GM21576 (cell line): Measurements from ENCODE around the gene PTPRE.
"Not testable (repeated sequence)": the region's sequence is repeated elsewhere in the genome, so short reads cannot be mapped to it uniquely, and the experiment has no call there.

Experiments
- ATAC-seq: cut with Tn5 transposase; IDR thresholded peaks from one replicate; pipeline ENCODE4 v1.9.1; 2021; ENCODE audit warnings: mild to moderate bottlenecking, moderate library complexity; ENCODE audit not compliant: unreplicated experiment

PTPRE gene

DNA sequence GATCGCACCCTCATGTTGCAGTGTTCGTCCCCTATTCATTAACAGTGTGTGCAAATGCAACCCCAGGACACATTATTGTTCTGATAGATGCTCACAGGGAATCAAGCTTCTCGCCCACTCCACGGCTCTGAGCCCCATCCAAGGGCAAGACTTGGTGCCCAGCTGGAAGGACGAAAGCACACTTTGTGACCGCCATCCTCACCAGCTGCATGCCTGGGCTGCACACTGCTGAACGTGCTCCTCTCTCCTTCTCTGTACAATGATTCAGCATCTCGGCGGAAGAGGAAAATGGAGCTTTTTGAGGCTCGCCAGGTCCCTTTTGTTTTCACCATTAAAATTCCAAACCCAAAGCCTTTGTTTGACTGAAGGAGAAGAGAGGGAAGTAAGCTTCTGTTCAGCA is 177.5 kb downstream of the PTPRE start:
- ATAC-seq: no peak

GRCh38 chr10:128084991-128085390 is 178.1 kb downstream of the PTPRE start:
- no peak for ATAC-seq

DNA sequence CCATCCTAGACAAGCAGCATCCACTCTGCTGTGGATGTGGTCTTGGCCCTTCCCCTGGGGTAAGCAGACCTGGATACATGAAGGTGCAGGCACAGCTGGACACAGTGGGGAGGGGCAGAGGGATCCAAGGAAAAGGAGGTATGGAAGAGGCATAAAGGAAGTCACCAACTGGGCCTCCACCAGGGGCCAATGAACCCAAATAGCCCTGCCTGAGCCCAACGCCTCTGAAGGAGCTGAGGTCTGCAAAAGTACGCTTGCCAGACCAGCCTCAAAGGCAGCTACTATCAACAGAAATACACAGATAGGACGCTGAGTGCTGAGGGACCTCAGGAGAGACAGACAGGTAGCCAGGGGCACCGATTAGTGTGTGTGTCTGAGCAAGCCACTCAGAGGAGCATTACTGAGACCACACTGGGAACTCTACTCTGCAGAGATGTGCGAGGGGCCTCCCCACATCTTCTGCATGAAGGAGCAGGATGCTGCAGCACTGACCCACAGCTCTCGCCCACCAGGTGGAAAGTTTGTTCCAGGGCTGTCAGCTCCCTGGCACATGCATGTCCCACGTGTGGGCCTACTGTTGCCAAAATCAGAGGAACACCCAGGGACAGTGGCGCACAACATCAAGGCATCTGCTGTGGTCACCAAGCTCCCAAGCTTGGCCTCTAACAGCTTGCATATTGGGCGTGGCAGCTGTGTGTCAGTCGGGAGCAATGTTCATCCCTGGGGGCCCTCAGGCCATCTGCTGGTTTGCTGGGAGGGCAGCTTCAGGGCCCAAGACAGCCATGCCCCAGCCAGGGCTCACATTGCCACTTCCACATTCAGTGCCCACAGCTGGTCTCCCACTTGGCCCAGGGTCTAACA is 179.3 kb downstream of the PTPRE start:
- no peak for ATAC-seq

- no peak for ATAC-seq
Measured at GRCh38 chr10:128087146-128087883, 180.4 kb downstream of the PTPRE start.

GRCh38 chr10:128087884-128088709 is 181.2 kb downstream of the PTPRE start:
- ATAC-seq: no peak

DNA sequence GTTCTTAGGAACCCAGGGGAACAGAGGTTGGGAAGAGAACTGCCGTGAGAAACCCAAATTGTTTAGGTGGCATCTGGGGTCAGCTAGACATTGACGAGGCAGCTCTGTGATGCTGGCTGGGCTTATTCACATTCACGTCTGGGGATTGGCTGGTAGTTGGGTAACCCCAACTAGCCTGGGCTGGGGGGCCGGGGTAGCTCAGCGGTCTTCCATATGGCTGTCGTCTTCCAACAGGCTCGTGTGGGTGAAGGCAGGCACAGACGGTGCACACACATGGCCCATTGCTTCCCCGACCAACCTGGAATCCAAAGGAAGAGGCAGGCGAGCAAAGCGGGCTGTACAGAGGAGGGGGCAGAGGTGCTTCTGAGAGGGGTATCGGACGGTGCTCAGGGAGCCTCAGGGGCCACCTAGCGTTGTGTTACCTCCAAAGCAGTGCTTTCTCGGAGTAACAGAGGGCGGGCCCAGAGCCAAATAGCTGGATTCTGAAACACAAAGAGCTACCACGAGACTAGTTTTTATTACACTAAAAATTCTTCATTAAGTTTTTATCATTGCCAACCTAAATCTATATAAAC is 184.8 kb downstream of the PTPRE start:
- ATAC-seq: no peak

DNA sequence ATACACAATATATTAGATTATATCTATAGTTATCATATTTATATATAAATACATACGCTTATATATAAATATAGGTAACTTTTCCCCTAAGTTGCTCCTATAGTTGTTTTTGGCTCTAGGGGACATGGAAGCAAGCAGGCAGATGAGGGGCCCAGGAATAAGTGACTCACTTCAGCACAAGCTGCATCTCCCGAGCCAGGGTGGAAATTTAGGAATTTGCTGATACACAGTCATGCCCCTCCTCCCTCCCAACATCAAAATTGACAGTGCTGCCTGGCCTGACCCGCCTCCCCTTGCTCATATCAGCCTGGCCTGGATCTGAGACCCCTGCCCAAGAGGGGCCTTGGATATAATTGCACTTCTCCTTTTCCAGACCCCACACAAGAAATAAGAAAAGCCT is 185.6 kb downstream of the PTPRE start:
- no peak for ATAC-seq

GRCh38 chr10:128094596-128094995 is 187.7 kb downstream of the PTPRE start:
- not testable (repeated sequence) for ATAC-seq

DNA sequence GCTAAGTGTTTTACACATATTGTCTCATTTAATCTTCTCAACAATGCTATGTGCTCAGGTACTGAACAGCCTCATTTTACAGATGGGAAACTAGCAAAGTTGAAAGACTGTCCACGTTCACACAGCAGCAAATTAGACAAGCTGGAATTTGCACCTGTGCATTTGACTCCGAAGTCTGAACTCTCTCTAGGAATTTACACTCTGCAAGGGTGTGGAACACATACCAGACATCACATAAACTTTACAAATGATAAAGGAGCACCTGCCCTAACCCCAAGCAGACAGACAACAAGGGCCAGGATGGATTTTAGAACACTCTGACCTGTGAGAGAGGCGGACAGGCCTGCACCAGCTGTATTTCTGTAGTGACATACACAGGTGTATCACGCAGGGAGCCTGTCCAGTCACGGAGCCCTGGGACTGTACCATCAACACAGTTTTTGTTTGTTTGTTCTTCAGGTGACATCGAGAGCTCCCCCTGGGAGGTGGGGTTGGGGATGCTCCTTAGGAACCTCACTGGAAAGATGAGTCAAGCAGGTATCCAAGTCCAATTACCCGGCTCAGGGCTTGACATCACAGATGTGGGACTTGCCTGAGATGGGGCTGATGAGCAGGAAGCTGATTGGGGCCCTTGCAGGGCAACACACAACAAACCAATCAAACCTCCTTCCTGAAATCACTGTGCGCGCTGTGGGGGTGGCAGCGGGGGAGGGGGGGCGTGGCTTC is 188.3 kb downstream of the PTPRE start:
- ATAC-seq: no peak

- ATAC-seq: no peak
Measured at GRCh38 chr10:128095753-128096469, 189.0 kb downstream of the PTPRE start.

DNA sequence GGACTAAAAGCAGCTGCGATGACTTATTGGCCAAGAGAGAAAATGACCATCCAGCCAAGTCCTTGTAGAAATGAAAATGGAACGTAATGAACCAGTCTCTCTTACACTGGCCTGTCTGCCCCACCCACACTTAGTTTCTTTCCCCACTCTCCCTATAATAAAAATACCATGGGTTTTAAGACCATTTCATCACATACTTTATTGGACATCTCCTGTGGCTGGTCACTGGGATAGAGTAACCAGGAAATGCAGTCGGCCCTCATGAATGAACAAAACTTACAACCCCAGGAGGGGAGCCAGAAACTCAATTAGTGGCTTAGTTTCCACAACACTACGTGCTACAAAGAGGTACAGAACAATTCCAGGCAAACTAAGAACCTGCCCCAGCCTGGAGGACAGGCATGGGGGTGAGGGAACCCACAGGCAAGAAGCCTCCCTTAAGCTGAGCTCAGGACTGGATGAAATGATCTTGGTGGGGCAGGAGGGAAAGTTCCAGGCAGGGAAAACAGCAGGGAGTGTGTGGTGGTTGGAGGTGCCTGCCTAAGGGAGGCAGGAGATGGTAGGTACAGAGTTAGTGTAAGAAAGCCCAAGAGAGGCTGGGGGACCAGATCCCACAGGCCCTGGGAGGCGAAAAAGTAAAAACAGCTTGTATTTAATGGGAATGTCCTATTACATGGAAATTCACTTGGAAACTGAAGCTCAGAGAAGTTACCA is 189.7 kb downstream of the PTPRE start:
- ATAC-seq: no peak

DNA sequence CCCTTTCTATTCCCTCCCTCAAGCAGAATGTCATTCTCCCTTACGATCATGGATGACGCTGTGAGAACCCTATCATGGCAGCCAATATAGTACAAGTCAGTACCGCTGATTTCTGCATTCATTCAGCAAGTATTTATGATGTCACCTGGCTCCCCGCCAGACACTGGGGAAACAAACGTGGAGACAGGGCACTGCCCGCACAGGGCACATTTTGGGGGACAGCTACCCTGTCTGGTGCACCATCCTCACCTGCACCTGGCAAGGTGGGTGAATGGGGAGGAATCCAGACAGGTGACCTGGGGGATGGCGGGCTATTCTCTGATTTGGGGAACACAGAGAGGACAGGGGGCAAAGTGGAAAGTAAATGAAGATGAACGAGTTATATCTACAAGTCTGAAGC is 190.9 kb downstream of the PTPRE start:
- ATAC-seq: no peak

DNA sequence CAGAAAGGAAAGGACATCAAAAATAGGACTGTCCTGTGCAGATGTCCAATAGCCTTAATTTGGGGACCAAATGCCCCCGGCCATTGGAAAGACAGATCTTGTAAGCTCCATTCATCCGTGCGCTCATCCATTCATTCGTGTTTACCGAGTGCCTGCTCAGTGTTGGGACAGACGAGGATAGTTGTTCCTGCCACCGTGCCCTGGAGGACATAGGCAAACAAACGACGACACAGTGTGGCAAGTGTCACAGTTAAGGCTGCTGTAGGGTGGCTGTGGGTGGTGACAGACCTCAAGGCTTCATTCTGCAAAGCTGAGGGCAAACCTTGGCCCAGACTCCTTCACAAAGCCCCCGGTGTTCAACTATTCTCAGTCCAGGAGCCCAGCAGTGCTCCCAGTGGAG is 191.7 kb downstream of the PTPRE start:
- no peak for ATAC-seq

DNA sequence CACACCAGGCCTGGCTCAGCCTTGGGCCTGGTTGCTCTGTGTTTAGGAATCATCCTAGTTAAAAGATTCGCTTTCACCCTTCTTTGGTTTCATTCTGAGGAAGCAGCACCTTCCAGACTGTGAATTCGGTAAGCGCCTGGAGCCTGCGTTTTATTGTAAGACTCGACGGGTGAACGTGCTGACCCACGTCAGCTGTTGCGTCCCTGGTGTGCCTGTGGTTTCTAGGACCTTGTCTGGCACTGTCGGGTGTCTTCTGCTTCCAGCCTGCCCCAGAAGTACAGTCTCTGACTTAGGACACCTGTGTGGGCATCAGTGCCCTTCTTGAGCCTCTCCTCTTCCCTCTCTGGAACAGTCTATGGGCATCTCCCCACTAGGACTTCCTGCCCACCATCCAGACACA is 193.0 kb downstream of the PTPRE start:
- ATAC-seq: no peak

DNA sequence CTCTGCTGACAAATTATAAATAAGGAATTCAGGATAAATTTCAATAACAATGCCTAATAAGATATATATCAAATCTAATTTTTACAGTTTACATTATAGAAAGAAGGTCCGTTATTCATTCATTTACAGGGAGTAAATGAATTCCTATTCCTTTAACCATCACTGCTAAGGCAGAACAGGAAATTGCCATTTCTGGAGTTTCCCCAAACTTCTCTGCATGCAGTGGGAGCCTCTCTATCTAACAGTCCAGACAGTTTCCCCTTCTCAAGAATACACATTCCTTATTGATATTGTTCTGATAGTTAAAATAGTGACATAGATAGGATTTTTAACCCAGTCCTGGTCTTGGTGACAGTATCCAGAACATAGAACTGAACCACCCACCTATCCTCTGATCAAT is 195.0 kb downstream of the PTPRE start:
- no peak for ATAC-seq

GRCh38 chr10:128102480-128103228 is 195.8 kb downstream of the PTPRE start:
- no peak for ATAC-seq

- ATAC-seq: no peak
Measured at GRCh38 chr10:128103229-128103714, 196.4 kb downstream of the PTPRE start.

- no peak for ATAC-seq
Measured at GRCh38 chr10:128105383-128105782, 198.5 kb downstream of the PTPRE start.
